ENCODE results near the gene MBTPS2. TPM values are rescaled to one million over a fixed set of nuclear protein-coding genes. Genes with fewer than 3 reads are reported as not detected.

MBTPS2 gene
- total RNA-seq, 2 experiments from 2014 or later: 3.1 to 15.8 TPM

DNA sequence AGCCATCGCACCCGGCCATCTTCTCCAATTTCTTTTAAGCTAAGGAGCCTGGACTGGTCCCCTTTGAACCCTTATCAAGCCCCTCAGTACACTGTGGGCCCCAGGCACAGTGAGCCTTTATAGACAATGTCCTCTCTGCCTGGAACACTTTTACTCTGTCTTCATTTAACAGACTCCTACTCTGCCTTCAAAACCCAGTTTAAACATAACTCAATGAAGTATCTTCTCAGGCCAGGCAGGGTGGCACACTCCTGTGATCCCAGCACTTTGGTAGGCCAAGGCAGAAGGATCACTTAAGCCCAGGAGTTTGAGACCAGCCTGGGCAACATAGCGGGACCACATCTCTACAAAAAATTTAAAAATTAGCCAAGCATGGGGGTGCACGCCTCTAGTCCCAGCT, 73.6 kb downstream of the MBTPS2 start:
- H2AFZ ChIP-seq (ENCODE audit: low read length): no peak overlapping the region
- intact Hi-C loops (cut with micrococcal nuclease; ENCODE audit: unreplicated experiment): no loop called here
- H3K36me3 ChIP-seq (ENCODE audit: insufficient read depth, low read length): no peaks in the 10 kb centered on the region
- no peaks in the 10 kb centered on the region for H3K4me1 ChIP-seq (ENCODE audit: insufficient read depth, low read length, poor library complexity, severe bottlenecking)
- POLR2A ChIA-PET: no interaction called here
- CTCF ChIA-PET (ENCODE audit: unreplicated experiment): no interaction called here
- no peak overlapping the region for H3K4me3 ChIP-seq (ENCODE audit: low read depth, low read length, poor library complexity, severe bottlenecking)
- no peaks in the 10 kb centered on the region for H3K9me2 ChIP-seq (ENCODE audit: insufficient read depth, low read length)
- H3K79me2 ChIP-seq (ENCODE audit: insufficient read depth, low read depth, low read length): no peaks in the 10 kb centered on the region
- no TSS peak for BruUV-seq (replicated peaks)
- H4K20me1 ChIP-seq (ENCODE audit: insufficient read depth, low read length): no peaks in the 10 kb centered on the region
- no peak overlapping the region for H3K27ac ChIP-seq (ENCODE audit: low read depth, low read length, poor library complexity, severe bottlenecking)
- TF ChIP-seq, protein P1, sequence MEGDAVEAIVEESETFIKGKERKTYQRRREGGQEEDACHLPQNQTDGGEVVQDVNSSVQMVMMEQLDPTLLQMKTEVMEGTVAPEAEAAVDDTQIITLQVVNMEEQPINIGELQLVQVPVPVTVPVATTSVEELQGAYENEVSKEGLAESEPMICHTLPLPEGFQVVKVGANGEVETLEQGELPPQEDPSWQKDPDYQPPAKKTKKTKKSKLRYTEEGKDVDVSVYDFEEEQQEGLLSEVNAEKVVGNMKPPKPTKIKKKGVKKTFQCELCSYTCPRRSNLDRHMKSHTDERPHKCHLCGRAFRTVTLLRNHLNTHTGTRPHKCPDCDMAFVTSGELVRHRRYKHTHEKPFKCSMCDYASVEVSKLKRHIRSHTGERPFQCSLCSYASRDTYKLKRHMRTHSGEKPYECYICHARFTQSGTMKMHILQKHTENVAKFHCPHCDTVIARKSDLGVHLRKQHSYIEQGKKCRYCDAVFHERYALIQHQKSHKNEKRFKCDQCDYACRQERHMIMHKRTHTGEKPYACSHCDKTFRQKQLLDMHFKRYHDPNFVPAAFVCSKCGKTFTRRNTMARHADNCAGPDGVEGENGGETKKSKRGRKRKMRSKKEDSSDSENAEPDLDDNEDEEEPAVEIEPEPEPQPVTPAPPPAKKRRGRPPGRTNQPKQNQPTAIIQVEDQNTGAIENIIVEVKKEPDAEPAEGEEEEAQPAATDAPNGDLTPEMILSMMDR (conservative IDR thresholded peaks at IDR 0.05; ENCODE audit: low read length): no peak
- no peak for TF ChIP-seq EZH2phosphoT487 (IDR thresholded peaks at IDR 0.05; ENCODE audit: borderline replicate concordance, low read depth, low read length)
- no peak overlapping the region for H3K4me2 ChIP-seq (ENCODE audit: low read length)
- no peak for DNase-seq (ENCODE audit: low spot score)
- no peaks in the 10 kb centered on the region for H3K9me3 ChIP-seq (ENCODE audit: low read length)

DNA sequence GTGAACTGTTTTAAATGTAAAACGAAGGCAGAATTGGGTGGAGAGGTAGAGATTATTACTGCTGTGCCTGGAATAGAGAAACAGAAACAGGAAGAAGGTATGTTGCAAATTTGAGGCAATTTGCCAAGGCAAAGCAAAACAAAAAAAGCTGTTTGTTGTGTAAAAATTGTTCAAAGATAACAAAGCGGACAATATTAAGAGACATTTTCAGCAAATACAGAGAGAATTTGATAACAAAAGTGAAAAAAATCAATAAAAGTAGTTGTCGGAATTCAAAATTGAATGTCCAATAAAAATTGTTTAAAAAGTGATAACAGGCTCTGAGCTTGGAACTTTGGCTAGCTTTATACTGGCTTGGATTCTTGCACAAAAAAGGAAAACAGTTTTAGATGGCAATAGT, 86.7 kb downstream of the MBTPS2 start:
- Histone ChIP-seq H4K20me1 (ENCODE audit: insufficient read depth, low read length) (no peaks in the 10 kb centered on the region), H3K9me2 (ENCODE audit: insufficient read depth, low read length) (no peaks in the 10 kb centered on the region), H3K4me2 (ENCODE audit: low read length) (no peak overlapping the region), H3K27ac (ENCODE audit: low read depth, low read length, poor library complexity, severe bottlenecking) (no peak overlapping the region), H3K9me3 (ENCODE audit: low read length) (no peaks in the 10 kb centered on the region), H2AFZ (ENCODE audit: low read length) (no peak overlapping the region), H3K4me3 (ENCODE audit: low read depth, low read length, poor library complexity, severe bottlenecking) (no peak overlapping the region), H3K4me1 (ENCODE audit: insufficient read depth, low read length, poor library complexity, severe bottlenecking) (no peaks in the 10 kb centered on the region), H3K36me3 (ENCODE audit: insufficient read depth, low read length) (no peaks in the 10 kb centered on the region), H3K79me2 (ENCODE audit: insufficient read depth, low read depth, low read length) (no peaks in the 10 kb centered on the region)
- intact Hi-C loops (cut with micrococcal nuclease; ENCODE audit: unreplicated experiment): no loop called here
- no peak for TF ChIP-seq EZH2phosphoT487 (IDR thresholded peaks at IDR 0.05; ENCODE audit: borderline replicate concordance, low read depth, low read length)
- TF ChIP-seq, protein P1 (conservative IDR thresholded peaks at IDR 0.05; ENCODE audit: low read length): no peak
- ChIA-PET CTCF (ENCODE audit: unreplicated experiment) (no interaction called here), POLR2A (no interaction called here)
- no peak for DNase-seq (ENCODE audit: low spot score)
- BruUV-seq (replicated peaks): no TSS peak

DNA sequence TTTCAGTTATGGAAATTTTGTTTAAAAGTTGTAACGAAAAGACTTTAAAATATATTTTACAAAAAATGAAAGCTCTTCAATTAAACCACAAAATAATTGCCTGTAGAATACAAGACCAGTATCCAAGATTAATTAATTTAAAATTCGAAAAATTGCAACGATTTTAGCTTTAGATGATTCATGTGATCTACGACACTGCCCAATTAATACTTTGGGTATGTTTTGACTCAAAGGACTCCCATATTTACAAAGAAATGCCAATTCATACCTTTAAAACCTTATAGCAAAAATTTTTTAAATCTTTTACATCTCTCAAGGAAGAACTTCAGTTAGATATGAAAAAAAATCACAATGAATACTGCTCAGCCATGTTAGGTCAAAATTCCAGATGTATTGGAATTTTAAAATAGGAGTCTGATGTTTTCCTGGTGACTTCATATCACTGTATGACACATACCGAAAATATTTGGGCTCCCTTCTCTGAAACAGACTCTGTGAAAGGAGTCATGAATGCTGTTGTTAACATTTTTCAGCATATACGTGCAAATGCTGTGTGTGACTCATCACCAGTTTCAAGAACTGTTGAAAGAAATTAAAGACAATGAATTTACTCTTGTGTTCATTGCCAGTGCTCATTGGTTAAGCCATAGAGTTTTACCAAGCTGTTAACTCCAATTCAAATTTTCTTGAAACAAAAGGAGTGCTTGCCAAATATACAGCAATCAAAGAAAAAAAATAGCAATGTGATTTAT, 87.3 kb downstream of the MBTPS2 start:
- no peaks in the 10 kb centered on the region for H3K9me3 ChIP-seq (ENCODE audit: low read length)
- DNase-seq (ENCODE audit: low spot score): no peak
- BruUV-seq (replicated peaks): no TSS peak
- no peaks in the 10 kb centered on the region for H3K9me2 ChIP-seq (ENCODE audit: insufficient read depth, low read length)
- H3K36me3 ChIP-seq (ENCODE audit: insufficient read depth, low read length): no peaks in the 10 kb centered on the region
- H3K4me2 ChIP-seq (ENCODE audit: low read length): no peak overlapping the region
- no peaks in the 10 kb centered on the region for H4K20me1 ChIP-seq (ENCODE audit: insufficient read depth, low read length)
- ChIA-PET POLR2A (interaction anchor here (0.6 kb wide), 1 partner anchor 1504 kb away, joined by 3 read pairs; no protein-coding TSS in a partner anchor), CTCF (ENCODE audit: unreplicated experiment) (no interaction called here)
- intact Hi-C loops (cut with micrococcal nuclease; ENCODE audit: unreplicated experiment): no loop called here
- no peak overlapping the region for H2AFZ ChIP-seq (ENCODE audit: low read length)
- H3K79me2 ChIP-seq (ENCODE audit: insufficient read depth, low read depth, low read length): no peaks in the 10 kb centered on the region
- H3K4me1 ChIP-seq (ENCODE audit: insufficient read depth, low read length, poor library complexity, severe bottlenecking): no peaks in the 10 kb centered on the region
- no peak overlapping the region for H3K27ac ChIP-seq (ENCODE audit: low read depth, low read length, poor library complexity, severe bottlenecking)
- H3K4me3 ChIP-seq (ENCODE audit: low read depth, low read length, poor library complexity, severe bottlenecking): no peak overlapping the region
- TF ChIP-seq EZH2phosphoT487 (IDR thresholded peaks at IDR 0.05; ENCODE audit: borderline replicate concordance, low read depth, low read length): no peak
- TF ChIP-seq, protein P1 (conservative IDR thresholded peaks at IDR 0.05; ENCODE audit: low read length): no peak

Data from OCI-LY7 (cell line).